NCI-H345 treated with DMSO at 0.1 percent for 48 hours (cell line): Measurements from ENCODE around the gene CDC42EP5.

Source experiments
- DNase-seq: peaks from one replicate; lab custom pipeline; 2025; ENCODE audit not compliant: unreplicated experiment; lab: John Stamatoyannopoulos, UW

Gene CDC42EP5

GRCh38 chr19:54428323-54429175 is 44.5 kb downstream of the CDC42EP5 start:
- no peak for DNase-seq

- no peak for DNase-seq
Observed at GRCh38 chr19:54427586-54427985, 45.5 kb downstream of the CDC42EP5 start.

- no peak for DNase-seq
Observed at GRCh38 chr19:54426291-54426931, 46.7 kb downstream of the CDC42EP5 start.

DNA sequence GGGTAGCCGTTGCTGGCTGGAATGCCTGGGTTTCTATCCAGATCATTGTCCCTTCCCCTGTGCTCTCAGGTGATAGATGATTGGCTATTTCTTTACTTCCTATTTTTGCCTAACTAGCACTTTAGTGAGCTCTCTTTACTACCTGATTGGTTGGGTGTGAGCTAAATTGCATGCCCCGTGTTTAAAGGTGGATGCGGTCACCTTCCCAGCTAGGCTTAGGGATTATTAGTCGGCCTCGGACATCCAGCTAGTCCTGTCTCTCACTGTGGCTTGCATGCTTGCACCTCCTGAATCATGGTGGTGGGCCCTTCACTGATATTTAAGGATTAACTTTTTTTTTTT is 47.7 kb downstream of the CDC42EP5 start:
- no peak for DNase-seq

DNA sequence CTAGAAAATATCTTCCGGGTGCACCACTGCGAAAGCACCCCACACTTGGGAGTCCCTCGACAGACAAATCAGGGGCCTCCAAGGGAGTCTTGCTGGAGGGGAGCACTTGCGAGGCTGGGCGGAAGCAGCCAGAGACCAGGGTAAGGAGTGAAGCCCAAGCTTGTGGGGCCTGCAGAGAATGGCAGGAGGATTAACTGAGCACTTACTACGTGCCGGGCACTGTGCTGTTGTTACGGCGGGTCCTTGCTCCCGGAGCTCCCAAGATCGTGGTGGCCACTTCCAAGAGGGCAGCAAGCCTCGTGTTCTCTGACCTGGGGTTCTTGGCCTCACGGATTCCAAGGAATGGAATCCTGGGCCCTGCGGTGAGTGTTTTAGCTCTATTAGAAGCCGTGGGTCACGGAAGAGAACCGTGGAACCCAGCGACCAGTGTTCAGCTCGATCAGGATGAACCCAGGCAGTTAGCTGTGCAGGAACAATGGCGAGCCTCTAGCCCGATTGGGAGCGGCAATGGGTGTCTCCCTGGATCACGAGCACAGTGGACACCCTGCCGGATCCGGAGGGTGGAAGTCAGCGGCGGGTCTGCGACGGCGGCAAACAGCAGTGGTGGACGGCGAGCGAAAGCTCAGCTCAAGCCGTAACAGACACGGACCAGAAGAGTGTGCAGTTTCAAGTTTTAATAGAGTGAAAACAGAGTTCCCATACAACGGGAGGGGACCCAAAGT is 48.3 kb downstream of the CDC42EP5 start:
- DNase-seq = no peak

DNA sequence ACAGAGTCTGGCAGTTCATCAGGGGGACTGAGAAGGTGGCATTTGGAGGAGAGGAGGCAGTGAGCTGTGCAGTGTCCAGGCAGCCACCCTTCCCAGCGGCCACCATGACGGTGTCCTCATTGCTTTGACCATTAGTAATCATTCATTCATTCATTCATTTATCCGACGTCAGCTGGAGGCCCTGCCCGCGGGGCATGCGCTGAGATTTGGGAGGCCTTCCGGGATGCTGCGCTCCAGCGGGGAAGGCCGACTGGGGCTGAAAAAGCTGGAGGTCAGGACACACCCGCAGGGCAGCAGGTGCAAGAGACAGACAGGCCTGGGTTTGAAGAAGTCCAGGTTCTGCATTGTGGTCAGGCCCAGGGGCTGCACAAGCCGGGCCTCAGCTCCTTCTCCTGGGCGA is 48.9 kb downstream of the CDC42EP5 start:
- DNase-seq = no peak

DNA sequence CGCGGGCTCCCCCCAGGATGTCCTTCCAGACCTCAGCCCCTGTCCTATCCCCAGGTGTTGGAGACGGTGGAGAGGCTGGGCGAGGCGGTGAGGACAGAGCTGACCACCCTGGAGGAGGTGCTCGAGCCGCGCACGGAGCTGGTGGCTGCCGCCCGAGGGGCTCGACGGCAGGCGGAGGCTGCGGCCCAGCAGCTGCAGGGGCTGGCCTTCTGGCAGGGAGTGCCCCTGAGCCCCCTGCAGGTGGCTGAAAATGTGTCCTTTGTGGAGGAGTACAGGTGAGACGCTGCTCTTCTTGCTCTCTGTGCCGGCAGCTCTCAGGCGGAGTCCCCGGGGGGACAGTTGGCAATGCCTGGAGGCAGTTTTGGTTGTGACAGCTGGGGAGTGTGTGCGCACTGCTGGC is 51.0 kb downstream of the CDC42EP5 start:
- peak; percentile 29 for DNase-seq

GRCh38 chr19:54421521-54421920 is 51.6 kb downstream of the CDC42EP5 start:
- DNase-seq = no peak

- DNase-seq = no peak
Observed at GRCh38 chr19:54421169-54421516, 52.0 kb downstream of the CDC42EP5 start.

DNA sequence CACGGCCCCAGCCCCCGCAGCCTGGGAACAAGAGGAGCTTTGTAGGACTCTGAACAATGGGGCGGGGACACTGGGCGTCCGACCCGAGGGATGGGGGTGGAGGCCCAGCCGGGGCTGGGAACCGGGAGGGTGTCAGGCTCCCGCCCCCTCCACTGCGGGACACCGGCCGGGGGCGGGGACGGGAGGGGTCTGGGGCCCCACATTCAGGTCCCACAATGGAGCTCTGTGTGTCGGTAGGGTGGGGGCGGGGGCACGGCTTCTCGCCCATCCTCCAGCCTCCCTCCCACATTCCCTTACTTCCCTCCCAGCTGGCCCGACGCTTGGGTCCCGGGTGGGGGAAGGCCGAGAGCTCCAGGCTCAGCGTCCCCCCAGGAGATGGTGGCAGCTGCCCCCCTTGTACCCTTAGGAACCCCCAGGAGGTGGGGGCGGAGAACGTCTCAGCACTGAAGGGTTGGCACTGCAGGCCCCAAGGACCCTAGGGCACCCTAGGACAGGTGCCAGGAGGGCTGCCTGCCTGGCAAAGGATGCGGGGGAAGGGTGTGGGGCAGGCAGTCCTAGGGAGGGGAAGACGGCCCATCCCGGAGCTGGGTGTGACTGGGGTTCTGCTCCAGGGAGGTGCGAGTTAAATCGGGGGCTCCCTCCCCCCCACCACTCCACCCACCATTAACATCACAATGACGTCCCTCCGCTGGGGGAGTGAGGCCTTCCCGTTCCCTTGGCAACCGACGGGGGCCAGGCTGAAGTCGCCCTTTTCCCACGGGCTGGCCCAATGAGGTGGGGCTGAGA is 52.5 kb downstream of the CDC42EP5 start:
- no peak for DNase-seq

DNA sequence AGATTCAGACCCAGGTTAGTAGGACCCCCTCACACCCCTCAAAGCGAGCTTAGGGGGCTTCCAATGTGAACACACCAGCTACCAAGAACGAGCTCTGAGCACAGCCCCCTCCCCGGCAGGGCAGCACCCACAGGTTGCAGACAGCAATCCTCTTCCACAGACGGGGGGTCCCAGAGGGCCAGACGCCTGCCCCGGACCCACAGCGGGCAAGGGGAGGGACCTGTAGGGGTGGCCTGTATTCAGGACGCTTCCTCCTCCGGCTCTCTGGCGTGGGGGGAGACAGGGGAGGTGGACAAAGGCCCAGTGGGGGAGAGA is 53.1 kb downstream of the CDC42EP5 start:
- DNase-seq = no peak

DNA sequence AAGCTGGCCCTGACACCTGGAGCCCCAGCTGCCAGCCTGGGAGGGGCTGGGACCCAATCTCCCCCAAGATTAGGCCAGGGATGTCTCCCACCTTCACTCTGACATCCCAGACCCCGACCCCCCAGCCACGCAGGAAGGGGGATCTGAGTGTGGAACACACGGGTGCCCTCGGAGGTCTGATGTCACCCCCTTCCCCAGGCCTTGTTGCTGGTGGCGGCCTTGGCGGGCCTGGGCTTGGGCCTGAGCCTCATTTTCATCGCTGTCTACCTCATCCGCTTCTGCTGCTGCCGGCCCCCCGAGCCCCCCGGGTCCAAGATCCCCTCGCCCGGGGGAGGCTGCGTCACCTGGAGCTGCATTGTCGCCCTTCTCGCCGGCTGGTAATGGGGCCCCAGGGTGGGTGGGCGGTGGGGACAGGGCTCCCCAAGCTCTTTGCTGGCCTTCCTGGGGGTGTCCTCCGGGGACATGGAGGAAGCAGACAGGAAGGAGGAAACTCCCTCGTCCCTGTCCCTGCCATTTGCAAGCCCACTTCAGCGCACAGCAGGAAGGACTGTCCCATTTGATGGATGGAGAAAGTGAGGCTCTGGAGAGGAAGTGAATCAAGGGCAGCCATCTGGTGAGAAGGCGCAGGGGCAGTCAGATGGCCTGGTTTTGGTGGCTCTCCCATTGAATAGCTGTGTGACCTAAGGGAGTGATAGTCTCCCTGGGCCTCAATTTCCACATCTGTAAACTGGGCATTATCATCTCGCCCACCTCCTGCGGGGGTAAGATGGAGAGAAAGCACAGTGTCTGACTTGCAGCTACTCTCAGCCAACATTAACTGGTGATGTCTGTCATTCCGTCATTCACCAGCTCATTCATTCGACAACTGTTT is 53.9 kb downstream of the CDC42EP5 start:
- no peak for DNase-seq

DNA sequence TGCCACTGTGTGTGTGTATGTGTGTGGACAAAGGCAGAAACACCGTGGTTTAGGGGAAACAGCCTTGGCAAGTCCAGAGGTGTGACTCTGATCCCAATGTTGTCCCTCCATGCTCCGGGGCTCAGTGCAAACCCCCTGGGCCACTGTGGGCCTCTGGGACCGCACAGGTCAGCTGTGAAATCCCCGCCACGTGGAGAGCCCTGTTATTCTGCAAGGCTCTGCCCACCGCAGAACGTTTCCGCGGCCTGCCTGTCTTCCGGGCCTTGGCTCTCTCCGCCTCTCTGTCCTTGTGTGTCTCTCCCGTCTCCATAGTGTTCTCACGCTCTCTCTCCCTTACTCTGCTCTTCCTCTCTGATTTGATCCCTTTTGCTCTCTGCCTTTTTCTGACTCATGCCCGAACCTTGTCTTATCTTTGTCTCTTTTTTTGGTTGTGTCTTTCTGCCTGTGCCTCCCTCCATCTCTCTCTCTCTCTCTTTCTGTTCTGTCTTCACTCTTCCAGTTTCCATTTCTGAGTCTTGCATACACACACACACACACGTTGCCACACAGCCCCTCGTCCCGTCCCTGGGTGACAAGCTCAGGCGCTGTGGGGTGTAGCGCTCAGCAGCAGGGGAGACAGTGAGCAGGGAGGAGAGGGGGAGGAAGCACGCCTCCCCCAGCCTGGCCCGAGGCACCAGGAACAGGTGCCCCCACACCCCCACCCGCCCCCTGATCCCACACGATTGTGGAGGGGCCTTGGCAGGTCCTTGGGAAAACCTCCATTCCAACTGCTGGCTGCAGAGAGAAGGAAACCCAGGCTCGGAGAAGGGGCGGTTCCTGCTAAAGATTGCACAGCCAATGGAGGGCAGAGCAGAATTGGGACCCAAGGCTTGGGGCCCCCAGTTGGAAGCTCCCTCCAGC is 54.8 kb downstream of the CDC42EP5 start:
- no peak for DNase-seq

- no peak for DNase-seq
Observed at GRCh38 chr19:54416695-54417491, 56.2 kb downstream of the CDC42EP5 start.

DNA sequence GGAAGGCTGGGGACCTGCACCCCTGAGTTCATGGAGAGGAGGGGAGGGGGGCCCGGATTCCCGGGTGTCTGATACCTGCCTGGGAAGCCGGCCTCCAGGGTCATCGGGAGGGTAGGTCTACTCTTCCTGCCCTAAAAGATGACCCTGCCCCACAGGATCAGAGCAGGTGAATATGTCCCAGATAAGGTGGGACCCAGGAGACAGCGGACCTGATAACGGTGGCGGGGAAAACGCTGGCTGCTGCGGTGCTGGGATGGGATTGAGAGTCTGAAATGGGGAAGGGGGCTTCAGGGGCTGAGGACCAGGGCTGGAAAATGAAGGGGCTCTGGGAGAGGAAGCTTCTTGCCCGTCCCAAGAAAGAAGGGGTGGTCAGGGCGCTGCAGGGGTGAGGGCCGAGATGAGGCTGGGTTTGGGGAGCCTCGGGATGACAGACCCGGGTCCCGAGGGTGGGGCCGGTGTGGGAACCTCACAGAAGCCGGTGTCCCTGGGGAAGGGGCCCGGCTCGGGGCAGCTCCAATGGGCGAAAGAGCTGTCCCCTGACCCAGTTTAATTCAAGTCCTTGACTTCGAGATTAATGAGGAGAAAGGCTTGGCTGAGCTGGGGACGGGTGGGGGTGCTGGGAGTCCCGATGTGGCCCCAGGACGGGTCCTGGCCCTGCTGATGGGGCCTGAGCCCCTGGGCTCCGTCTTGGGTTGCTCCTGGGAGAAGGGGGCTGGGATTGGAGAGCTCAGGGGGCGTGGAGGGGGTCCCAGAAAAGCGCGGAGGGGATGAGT is 57.0 kb downstream of the CDC42EP5 start:
- no peak for DNase-seq

DNA sequence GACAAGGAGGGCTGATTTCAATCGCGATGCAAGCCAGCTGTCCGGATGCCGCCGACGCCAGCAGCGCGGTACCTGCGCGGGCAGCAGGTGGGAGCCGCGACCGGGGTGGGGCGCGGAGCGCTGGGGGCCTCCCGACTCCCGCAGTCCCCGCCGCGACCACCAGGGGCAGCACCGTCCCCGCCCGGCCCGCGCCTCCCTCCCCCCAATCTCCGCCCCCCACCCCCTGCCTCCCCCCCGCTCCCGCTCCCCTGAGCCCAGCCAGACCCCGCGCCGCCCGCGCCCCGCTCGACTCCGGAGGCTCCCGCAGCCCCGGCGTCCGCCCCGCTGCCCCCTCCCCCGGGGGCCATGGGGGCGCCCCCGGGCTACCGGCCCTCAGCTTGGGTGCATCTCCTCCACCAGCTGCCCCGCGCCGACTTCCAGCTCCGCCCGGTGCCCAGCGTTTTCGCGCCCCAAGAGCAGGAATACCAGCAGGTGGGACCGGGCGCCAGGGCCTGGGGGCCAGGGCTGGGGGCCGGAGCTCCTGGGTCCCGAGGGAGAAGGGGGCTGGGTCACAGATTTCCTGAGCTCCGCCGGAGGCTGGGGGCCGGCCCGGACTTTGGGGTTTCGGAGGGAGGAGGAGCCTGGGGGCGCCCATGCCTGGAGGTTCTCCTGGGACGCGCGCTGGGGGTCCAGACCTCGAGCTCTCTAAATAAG is 57.7 kb downstream of the CDC42EP5 start, which contains the start of gene TTYH1:
TTYH1 (plus strand) TSS at position 257 of the 693 bp plus-strand sequence; CDS start at position 346, 89 bp downstream.
- DNase-seq = no peak
